CD4-positive, CD25-positive, alpha-beta regulatory T cell (primary cell): ENCODE measurements around the gene FAM228B. TPM values are rescaled to one million over a fixed set of nuclear protein-coding genes. Genes with fewer than 3 reads are reported as not detected.

ENCODE experiments used
- ATAC-seq, 2 donors: fragments of 150-1000 bp; cut with Tn5 transposase; one replicate each; pipeline ENCODE4 v1.10.0; 2021; ENCODE audit warnings: low read depth in 2 of 2, moderate number of reproducible peaks in 2 of 2, moderate library complexity in 1 of 2
- DNase-seq, 3 donors: peaks; one replicate each; pipeline versions ENCODE4 v3.0.0 to v3.0.0-alpha.2; 2012 to 2022; ENCODE audit warnings: mixed read lengths in 1 of 3
- H3K27ac ChIP-seq: one replicate; pipeline ENCODE4 v1.7.0; 2013; ENCODE audit warnings: mild to moderate bottlenecking, low read length; ENCODE audit not compliant: insufficient read depth, poor library complexity, severe bottlenecking
- H3K27me3 ChIP-seq: one replicate; pipeline ENCODE4 v1.7.0; 2013; ENCODE audit warnings: low read length; ENCODE audit not compliant: control insufficient read depth, insufficient read depth
- H3K36me3 ChIP-seq: one replicate; pipeline ENCODE4 v1.7.0; 2013; ENCODE audit warnings: mild to moderate bottlenecking, low read length, moderate library complexity; ENCODE audit not compliant: control insufficient read depth, insufficient read depth
- H3K4me1 ChIP-seq: 2 replicates; pipeline ENCODE4 v1.7.0; 2013; ENCODE audit warnings: mild to moderate bottlenecking, low read length; ENCODE audit not compliant: insufficient read depth, control insufficient read depth, poor library complexity, severe bottlenecking
- H3K4me3 ChIP-seq: one replicate; pipeline ENCODE4 v1.7.0; 2013; ENCODE audit warnings: low read depth, mild to moderate bottlenecking, low read length, moderate library complexity
- H3K9me3 ChIP-seq, 2 experiments: 1 replicate in 1 of 2; 2 replicates in 1 of 2; pipeline ENCODE4 v1.7.0; 2013; ENCODE audit warnings: low read length in 2 of 2, mild to moderate bottlenecking in 1 of 2, moderate library complexity in 1 of 2; ENCODE audit not compliant: control insufficient read depth in 2 of 2
- H3K27ac Mint-ChIP-seq, 3 donors: one replicate each; pipeline ENCODE4 v1.8.0; 2020 to 2022; ENCODE audit warnings: mild to moderate bottlenecking in 3 of 3, mixed read lengths in 3 of 3, moderate library complexity in 2 of 3
- H3K27me3 Mint-ChIP-seq: one replicate; pipeline ENCODE4 v1.8.0; 2022; ENCODE audit warnings: mild to moderate bottlenecking, mixed read lengths
- H3K36me3 Mint-ChIP-seq: one replicate; pipeline ENCODE4 v1.8.0; 2020; ENCODE audit warnings: mixed read lengths
- H3K4me1 Mint-ChIP-seq, 4 donors: one replicate each; pipeline ENCODE4 v1.8.0; 2020 to 2022; ENCODE audit warnings: mixed read lengths in 4 of 4, mild to moderate bottlenecking in 1 of 4
- H3K4me3 Mint-ChIP-seq, 4 donors: one replicate each; pipeline ENCODE4 v1.8.0; 2020 to 2022; ENCODE audit warnings: mild to moderate bottlenecking in 4 of 4, mixed read lengths in 4 of 4, moderate library complexity in 3 of 4
- H3K9me3 Mint-ChIP-seq, 7 donors: one replicate each; pipeline ENCODE4 v1.8.0; 2020 to 2022; ENCODE audit warnings: mixed read lengths in 7 of 7, mild to moderate bottlenecking in 3 of 7, moderate library complexity in 2 of 7
- polyA plus RNA-seq, 4 donors: library from polyadenylated mRNA; unstranded; fragments of 300-500 nt; fragmentation: Illumina TruSeq; gene quantifications; one replicate each; pipeline ENCODE4 v1.2.3, GENCODE V29; 2021
- total RNA-seq: library from RNA; stranded (reverse); gene quantifications from one replicate; pipeline ENCODE4 v1.2.3, GENCODE V29; 2022

FAM228B gene
- total and polyA plus RNA-seq, 5 donors from 2014 or later: 3.5 to 11.6 (median 4.6) TPM

DNA sequence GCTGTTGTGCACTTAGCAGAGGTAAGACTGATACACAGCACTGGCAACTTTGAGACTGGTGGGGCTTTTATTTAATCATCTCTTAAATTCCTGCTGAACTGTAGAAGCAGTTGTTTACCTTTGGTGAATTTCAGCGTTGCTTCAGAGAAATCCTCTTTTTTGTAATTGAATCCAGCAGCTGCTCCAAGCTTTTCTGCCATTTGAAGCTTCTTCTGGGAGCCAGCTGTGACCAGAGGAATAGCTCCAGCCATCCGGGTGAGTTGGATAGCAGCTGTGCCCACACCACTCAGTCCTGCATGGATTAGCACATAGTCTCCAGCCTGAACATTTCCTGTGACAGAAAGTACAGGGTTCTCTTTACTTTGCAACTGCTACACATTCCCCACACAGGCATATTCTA is 42.6 kb upstream of the FAM228B start:
- H3K9me3 Mint-ChIP-seq: no peaks in the 10 kb centered on the region
- H3K4me3 ChIP-seq: no peak overlapping the region
- H3K36me3 ChIP-seq: no peaks in the 10 kb centered on the region
- H3K27me3 ChIP-seq: no peaks in the 10 kb centered on the region
- no peak overlapping the region for H3K4me3 Mint-ChIP-seq
- no peaks in the 10 kb centered on the region for H3K27me3 Mint-ChIP-seq
- H3K36me3 Mint-ChIP-seq: peaks cover 10% of the 10 kb centered on the region
- peaks cover 28% of the 10 kb centered on the region for H3K4me1 ChIP-seq
- H3K27ac Mint-ChIP-seq: no peak overlapping the region
- ATAC-seq: no peak
- H3K4me1 Mint-ChIP-seq: peaks cover 0 to 33% (median 21%) of the 10 kb centered on the region in 4 donors
- H3K9me3 ChIP-seq: no peaks in the 10 kb centered on the region
- H3K27ac ChIP-seq: no peak overlapping the region
- no peak for DNase-seq

DNA sequence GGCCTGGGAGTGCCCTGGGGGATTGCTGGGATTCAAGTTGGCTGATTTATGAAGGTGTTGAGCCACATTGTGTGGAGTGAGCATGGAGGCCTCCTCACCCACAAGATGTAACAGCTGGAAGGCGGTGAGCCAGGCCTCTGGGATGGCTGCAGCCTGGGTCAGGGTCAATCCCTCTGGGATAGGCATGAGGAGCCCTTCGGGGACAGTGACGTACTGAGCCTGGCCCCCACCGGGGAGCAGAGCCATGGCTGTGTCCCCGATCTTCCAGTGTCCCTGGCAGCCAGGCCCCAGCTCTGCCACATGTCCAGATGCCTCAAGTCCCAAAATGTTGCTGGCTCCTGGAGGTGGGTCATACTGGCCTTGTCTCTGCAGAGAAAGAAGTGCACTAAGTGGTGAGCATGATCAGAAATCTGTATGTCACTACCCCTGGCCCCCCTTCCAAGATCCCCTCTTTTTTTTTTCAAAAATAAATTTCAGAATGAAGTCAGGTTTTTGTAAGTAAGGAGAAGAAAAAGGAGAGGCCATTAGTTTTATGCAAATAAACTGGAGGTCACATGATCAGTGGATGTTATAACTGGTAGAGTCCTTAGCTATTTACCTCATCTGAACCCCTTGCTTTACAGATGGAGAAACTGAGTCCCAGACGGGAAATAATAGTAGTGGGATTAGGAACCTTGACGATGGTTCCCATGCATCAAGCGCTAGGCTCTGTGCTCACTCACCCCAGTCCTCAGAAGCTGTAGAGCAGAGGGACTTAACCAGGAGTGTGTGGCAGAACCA is 40.3 kb upstream of the FAM228B start:
- Mint-ChIP-seq H3K9me3 (no peaks in the 10 kb centered on the region), H3K27me3 (no peaks in the 10 kb centered on the region), H3K4me3 (peak overlapping the region; percentile 1 to 88 (median 53)), H3K36me3 (peaks cover 10% of the 10 kb centered on the region), H3K4me1 (peaks cover 0 to 21% (median 14%) of the 10 kb centered on the region in 4 donors), H3K27ac (no peak overlapping the region)
- no peaks in the 10 kb centered on the region for H3K27me3 ChIP-seq
- H3K4me3 ChIP-seq: no peak overlapping the region
- no peak for DNase-seq
- H3K4me1 ChIP-seq: peaks cover 17% of the 10 kb centered on the region
- H3K9me3 ChIP-seq: no peaks in the 10 kb centered on the region
- H3K36me3 ChIP-seq: no peaks in the 10 kb centered on the region
- ATAC-seq: no peak
- no peak overlapping the region for H3K27ac ChIP-seq

DNA sequence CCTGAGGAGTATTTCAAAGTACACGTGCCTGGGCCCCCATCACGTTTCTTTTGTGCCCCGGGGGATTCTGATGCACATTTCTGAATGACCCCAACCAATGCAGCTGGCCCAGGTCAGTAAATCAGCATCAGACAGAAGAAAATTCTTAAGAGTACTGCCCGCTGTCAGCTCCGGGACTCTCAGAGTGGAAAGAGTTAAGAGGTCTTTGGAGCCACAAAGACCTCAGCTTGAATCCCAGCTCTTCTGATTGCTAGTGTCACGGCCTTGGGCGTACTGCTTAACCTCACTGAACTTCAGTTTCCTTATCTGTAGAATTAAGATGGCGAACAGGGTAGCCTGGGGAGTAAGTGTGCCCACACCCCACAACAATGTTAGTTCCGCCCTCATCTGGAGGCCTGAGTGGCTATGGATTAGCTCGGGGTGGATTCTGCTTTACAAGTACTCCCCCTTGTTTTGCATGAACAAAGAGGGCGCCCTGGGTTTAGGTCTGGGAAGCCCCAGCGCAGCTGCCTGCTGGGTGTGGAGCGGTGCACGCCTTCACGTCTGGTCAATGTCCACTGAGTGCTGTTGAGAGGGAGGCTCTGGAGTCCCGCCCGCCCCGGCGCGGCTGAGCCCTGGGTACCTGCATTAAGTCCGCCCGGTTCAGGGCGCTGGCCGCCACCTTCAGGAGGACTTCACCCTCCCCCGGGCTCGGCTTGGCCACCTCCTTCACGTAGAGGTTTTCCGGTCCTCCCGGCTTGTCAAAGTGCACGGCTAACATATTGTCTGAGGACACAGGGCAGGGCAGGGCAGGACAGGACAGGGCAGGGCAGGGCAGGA is 39.5 kb upstream of the FAM228B start:
- H3K27me3 Mint-ChIP-seq: no peaks in the 10 kb centered on the region
- no peaks in the 10 kb centered on the region for H3K27me3 ChIP-seq
- ATAC-seq (peak; percentile 55 to 56), DNase-seq (peak in 1 of 3 donors; percentile 69)
- H3K4me3 ChIP-seq: peak overlapping the region; percentile 44
- peaks cover 10% of the 10 kb centered on the region for H3K36me3 Mint-ChIP-seq
- peaks cover 0 to 19% (median 14%) of the 10 kb centered on the region in 4 donors for H3K4me1 Mint-ChIP-seq
- no peaks in the 10 kb centered on the region for H3K36me3 ChIP-seq
- peak overlapping the region; percentile 14 for H3K27ac ChIP-seq
- no peaks in the 10 kb centered on the region for H3K9me3 ChIP-seq
- H3K27ac Mint-ChIP-seq: peak overlapping the region in 1 of 3 donors; percentile 20
- no peaks in the 10 kb centered on the region for H3K9me3 Mint-ChIP-seq
- peak overlapping the region; percentile 74 to 88 (median 85) for H3K4me3 Mint-ChIP-seq
- H3K4me1 ChIP-seq: peaks cover 17% of the 10 kb centered on the region

DNA sequence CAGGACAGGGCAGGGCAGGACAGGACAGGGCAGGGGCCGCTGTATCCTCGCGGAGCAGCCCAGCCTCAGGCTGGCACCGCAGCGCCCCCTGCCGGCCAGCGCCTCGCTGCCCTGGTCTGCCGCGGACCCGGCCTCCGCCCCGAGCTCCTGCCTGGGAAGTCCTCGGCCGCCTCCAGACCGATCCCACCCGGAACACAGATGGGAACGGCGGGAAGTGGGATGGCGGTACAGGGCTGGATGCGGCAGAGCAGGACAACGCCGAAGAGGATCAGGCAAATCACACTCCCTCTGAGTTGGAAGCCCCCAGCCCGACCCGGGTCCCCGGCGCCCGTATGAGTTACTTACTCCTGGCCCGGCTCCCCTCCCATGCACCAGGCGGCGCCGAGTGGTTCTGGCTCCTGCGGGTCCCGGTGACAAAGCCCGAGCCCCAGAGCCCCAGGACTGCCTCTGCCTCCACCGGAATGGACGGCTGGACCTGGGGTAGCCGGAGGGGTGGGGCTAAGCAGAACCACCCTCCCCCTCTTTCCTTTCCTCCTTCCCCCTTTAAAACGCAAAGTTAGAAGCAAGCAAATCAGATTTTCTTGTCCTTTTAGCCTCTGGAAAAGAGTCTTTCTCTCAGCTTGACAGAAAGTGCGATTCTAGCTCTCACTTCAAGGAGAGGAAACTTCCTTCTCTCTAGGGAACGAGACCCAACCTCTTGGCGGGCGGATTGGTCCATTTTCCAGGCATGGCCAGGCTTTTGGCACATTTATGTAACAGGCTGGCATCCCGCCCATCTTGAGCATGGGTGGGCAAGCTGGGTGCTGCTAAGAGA is 38.7 kb upstream of the FAM228B start, which contains the start of gene TP53I3:
Gene TP53I3 (minus strand): TSS at position 449 of the 814 bp plus-strand sequence. CDS start 508 bp downstream, outside the sequence.
- Histone ChIP-seq H3K4me3 (peak within 1 kb of the TSS; percentile 64), H3K27ac (peak within 1 kb of the TSS; percentile 14), H3K4me1 (peaks cover 17% of the 10 kb centered on the region), H3K36me3 (no peaks in the 10 kb centered on the region), H3K9me3 (no peaks in the 10 kb centered on the region), H3K27me3 (no peaks in the 10 kb centered on the region)
- H3K27me3 Mint-ChIP-seq: no peaks in the 10 kb centered on the region
- ATAC-seq: peak; percentile 93
- DNase-seq: peak; percentile 70 to 83 (median 80)
- H3K4me3 Mint-ChIP-seq: peak within 1 kb of the TSS; percentile 83 to 88 (median 87)
- H3K4me1 Mint-ChIP-seq: peaks cover 0 to 19% (median 14%) of the 10 kb centered on the region in 4 donors
- H3K27ac Mint-ChIP-seq: peak within 1 kb of the TSS in 2 of 3 donors; percentile 20 to 56
- peaks cover 13% of the 10 kb centered on the region for H3K36me3 Mint-ChIP-seq
- no peaks in the 10 kb centered on the region for H3K9me3 Mint-ChIP-seq

DNA sequence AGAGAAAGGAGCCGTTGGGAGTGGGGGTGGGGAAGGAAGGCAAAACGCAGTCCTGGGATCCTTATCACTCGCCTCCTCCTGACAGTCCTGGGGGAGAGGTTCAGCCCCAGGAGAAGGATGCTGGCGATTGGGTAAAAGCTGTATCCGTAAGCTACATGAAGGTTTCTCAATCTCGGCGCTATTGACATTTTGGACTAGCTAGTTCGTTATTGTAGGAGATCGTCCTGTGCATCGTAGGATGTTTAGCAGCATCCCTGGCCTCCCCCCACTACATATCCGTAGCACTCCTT is 38.1 kb upstream of the FAM228B start:
- DNase-seq: no peak
- H3K4me1 ChIP-seq: peaks cover 17% of the 10 kb centered on the region
- H3K27ac ChIP-seq: no peak overlapping the region
- H3K4me1 Mint-ChIP-seq: peaks cover 0 to 19% (median 14%) of the 10 kb centered on the region in 4 donors
- H3K4me3 Mint-ChIP-seq: peak overlapping the region in 3 of 4 donors; percentile 76 to 87 (median 81)
- H3K9me3 Mint-ChIP-seq: no peaks in the 10 kb centered on the region
- peak overlapping the region in 1 of 3 donors; percentile 56 for H3K27ac Mint-ChIP-seq
- ATAC-seq: no peak
- peaks cover 13% of the 10 kb centered on the region for H3K36me3 Mint-ChIP-seq
- H3K27me3 Mint-ChIP-seq: no peaks in the 10 kb centered on the region
- no peak overlapping the region for H3K4me3 ChIP-seq
- H3K9me3 ChIP-seq: no peaks in the 10 kb centered on the region
- H3K36me3 ChIP-seq: no peaks in the 10 kb centered on the region
- H3K27me3 ChIP-seq: no peaks in the 10 kb centered on the region

DNA sequence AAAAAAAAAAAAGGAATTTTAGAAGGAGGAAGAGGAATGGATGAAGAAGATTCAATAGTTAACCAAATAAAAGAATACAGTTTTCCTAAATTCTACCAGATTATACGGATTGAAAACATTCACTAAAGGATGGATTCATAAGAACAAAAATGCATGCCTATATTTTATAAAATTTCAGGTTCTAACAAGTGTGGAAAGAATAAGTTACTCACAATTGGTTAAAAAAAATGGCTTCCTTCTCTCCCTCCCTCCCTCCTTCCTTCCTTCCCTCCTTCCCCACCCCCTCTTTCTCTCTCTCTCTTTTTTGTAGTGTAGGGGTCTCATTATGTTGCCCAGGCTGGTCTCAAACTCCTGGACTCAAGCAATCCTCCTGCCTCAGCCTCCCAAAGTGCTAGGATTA is 37.0 kb upstream of the FAM228B start:
- Histone ChIP-seq H3K4me3 (no peak overlapping the region), H3K36me3 (no peaks in the 10 kb centered on the region), H3K4me1 (peaks cover 17% of the 10 kb centered on the region), H3K9me3 (no peaks in the 10 kb centered on the region), H3K27ac (no peak overlapping the region), H3K27me3 (no peaks in the 10 kb centered on the region)
- ATAC-seq (no peak), DNase-seq (no peak)
- Mint-ChIP-seq H3K9me3 (no peaks in the 10 kb centered on the region), H3K36me3 (peaks cover 13% of the 10 kb centered on the region), H3K27ac (no peak overlapping the region), H3K4me1 (peaks cover 0 to 19% (median 13%) of the 10 kb centered on the region in 4 donors), H3K27me3 (no peaks in the 10 kb centered on the region), H3K4me3 (peak overlapping the region in 1 of 4 donors; percentile 62)

DNA sequence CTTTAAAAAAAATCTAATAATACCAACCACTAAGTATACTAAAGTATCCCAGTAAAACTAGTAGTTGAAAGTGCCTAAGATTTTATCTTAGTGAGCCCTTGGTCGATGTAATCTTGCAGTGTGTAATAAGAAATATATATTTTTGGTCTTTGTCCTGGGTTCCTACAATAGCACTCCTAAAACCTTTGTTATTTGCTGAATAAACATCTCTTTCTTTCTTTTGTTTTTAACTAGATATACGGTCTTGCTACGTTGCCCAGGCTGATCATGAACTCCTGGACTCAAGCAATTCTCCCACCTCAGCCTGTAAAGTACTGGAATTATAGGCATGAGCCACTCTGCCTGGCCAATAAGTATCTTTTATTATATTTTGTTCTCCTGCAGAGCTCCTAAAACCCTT is 36.2 kb upstream of the FAM228B start:
- no peaks in the 10 kb centered on the region for H3K9me3 ChIP-seq
- Mint-ChIP-seq H3K4me3 (no peak overlapping the region), H3K27ac (no peak overlapping the region), H3K4me1 (peaks cover 0 to 19% (median 13%) of the 10 kb centered on the region in 4 donors), H3K36me3 (peaks cover 12% of the 10 kb centered on the region), H3K27me3 (no peaks in the 10 kb centered on the region), H3K9me3 (no peaks in the 10 kb centered on the region)
- DNase-seq (no peak), ATAC-seq (no peak)
- no peaks in the 10 kb centered on the region for H3K27me3 ChIP-seq
- no peak overlapping the region for H3K27ac ChIP-seq
- no peak overlapping the region for H3K4me3 ChIP-seq
- H3K4me1 ChIP-seq: peaks cover 17% of the 10 kb centered on the region
- no peaks in the 10 kb centered on the region for H3K36me3 ChIP-seq
